ENCODE measurements around the gene IL13. TPM values are rescaled to one million over a fixed set of nuclear protein-coding genes. Genes with fewer than 3 reads are reported as not detected.
"Not testable (repeated sequence)": the region's sequence is repeated elsewhere in the genome, so short reads cannot be mapped to it uniquely, and the experiment has no call there.

The IL13 gene
- total RNA-seq, 4 donors from 2014 or later = not detected

GRCh38 chr5:132688536-132689339 lies 30.8 kb downstream of the IL13 start:
- Histone ChIP-seq H3K27ac (no peak overlapping the region), H3K4me1 (no peaks in the 10 kb centered on the region), H3K4me3 (replicated peaks in 1 of 3) (no peak overlapping the region), H3K36me3 (no peaks in the 10 kb centered on the region), H3K9me3 (no peaks in the 10 kb centered on the region), H3K27me3 (no peaks in the 10 kb centered on the region)
- no peak for DNase-seq
- intact Hi-C loops (cut with DNase I) = no loop called here
- 75 to 81% methylated on average over 7 of the region's 7 CpGs for WGBS, 2 donors
- TF ChIP-seq POLR2A (IDR thresholded peaks at IDR 0.05) = no peak
- no peak for TF ChIP-seq CTCF (IDR thresholded peaks at IDR 0.05)

- WGBS, 2 donors = 88 to 89% methylated on average over 7 of the region's 7 CpGs
These were observed 31.5 kb downstream of the IL13 start for GRCh38 chr5:132689513-132689912.

GRCh38 chr5:132690156-132690555 lies 32.2 kb downstream of the IL13 start:
- intact Hi-C loops (cut with DNase I) = no loop called here
- Histone ChIP-seq H3K4me1 (no peaks in the 10 kb centered on the region), H3K27ac (no peak overlapping the region), H3K4me3 (replicated peaks in 1 of 3) (no peak overlapping the region), H3K27me3 (no peaks in the 10 kb centered on the region), H3K36me3 (no peaks in the 10 kb centered on the region), H3K9me3 (no peaks in the 10 kb centered on the region)
- 71 to 95% methylated on average over 3 of the region's 3 CpGs for WGBS, 2 donors
- no peak for DNase-seq
- TF ChIP-seq POLR2A (IDR thresholded peaks at IDR 0.05) (no peak), CTCF (IDR thresholded peaks at IDR 0.05) (no peak)

More at GRCh38 chr5:132689513-132689912, 31.5 kb downstream of the IL13 start:
- intact Hi-C loops (cut with DNase I) = no loop called here
- Histone ChIP-seq H3K4me1 (no peaks in the 10 kb centered on the region), H3K9me3 (no peaks in the 10 kb centered on the region), H3K36me3 (no peaks in the 10 kb centered on the region), H3K27me3 (no peaks in the 10 kb centered on the region), H3K27ac (no peak overlapping the region), H3K4me3 (replicated peaks in 1 of 3) (no peak overlapping the region)
- TF ChIP-seq CTCF (IDR thresholded peaks at IDR 0.05) (no peak), POLR2A (IDR thresholded peaks at IDR 0.05) (no peak)
- DNase-seq = no peak

GRCh38 chr5:132691755-132692631 lies 34.0 kb downstream of the IL13 start:
- H3K27ac ChIP-seq; H3K27me3 ChIP-seq; H3K36me3 ChIP-seq; H3K4me3 ChIP-seq (replicated peaks in 1 of 3); H3K4me1 ChIP-seq; DNase-seq; H3K9me3 ChIP-seq; intact Hi-C loops (cut with DNase I): not testable (repeated sequence)
- WGBS, 2 donors = 83 to 93% methylated on average over 5 of the region's 5 CpGs

GRCh38 chr5:132692632-132692967 lies 34.6 kb downstream of the IL13 start:
- no peak overlapping the region for H3K4me3 ChIP-seq (replicated peaks in 1 of 3)
- DNase-seq = no peak
- no peaks in the 10 kb centered on the region for H3K27me3 ChIP-seq
- H3K36me3 ChIP-seq = no peaks in the 10 kb centered on the region
- H3K4me1 ChIP-seq = no peaks in the 10 kb centered on the region
- H3K9me3 ChIP-seq = no peaks in the 10 kb centered on the region
- TF ChIP-seq CTCF (IDR thresholded peaks at IDR 0.05) = no peak
- no peak for TF ChIP-seq POLR2A (IDR thresholded peaks at IDR 0.05)
- intact Hi-C loops (cut with DNase I) = no loop called here
- H3K27ac ChIP-seq = no peak overlapping the region

Measured in thyroid gland (tissue), 4 donors.